IMR-90 (cell line): ENCODE results near the gene CHD6. TPM values are rescaled to one million over a fixed set of nuclear protein-coding genes. Genes with fewer than 3 reads are reported as not detected.

ENCODE experiments used
- ATAC-seq: fragments of 200-7000 bp; cut with Tn5 transposase; 2 replicates; pipeline ENCODE4 v1.9.1; 2020; ENCODE audit warnings: low read depth, mild to moderate bottlenecking, moderate library complexity
- BruUV-seq: library from RNA; stranded (reverse); fragments of 400-500 nt; replicated peaks from 2 replicates; lab custom pipeline; 2021; lab: Mats Ljungman, UMichigan
- CTCF ChIA-PET: fragments of 300-600 bp; formaldehyde crosslinking; extraction: SDS; loops from one replicate; lab custom pipeline; 2021; ENCODE audit warnings: antibody characterized with exemption; lab: Yijun Ruan, JAX
- POLR2A ChIA-PET: fragments of 300-600 bp; sonication (Branson Sonifier 250); formaldehyde crosslinking; loops from one replicate; lab custom pipeline; 2022; ENCODE audit warnings: antibody characterized with exemption; ENCODE audit not compliant: unreplicated experiment; lab: Charles Lee
- DNase-seq: peaks from one replicate; pipeline ENCODE4 v3.0.0; 2013
- H2AFZ ChIP-seq: replicated peaks from 2 replicates; pipeline ENCODE3; 2013; ENCODE audit warnings: low read length, mild to moderate bottlenecking; ENCODE audit not compliant: poor library complexity
- H2AK5ac ChIP-seq: 2 replicates; pipeline ENCODE4 v1.6.1; 2013; ENCODE audit warnings: low read depth, low read length, inconsistent platforms
- H2AK9ac ChIP-seq: replicated peaks from 2 replicates; pipeline ENCODE3; 2013; ENCODE audit warnings: mild to moderate bottlenecking, low read depth, low read length, moderate library complexity; ENCODE audit not compliant: poor library complexity
- H2BK120ac ChIP-seq: 2 replicates; pipeline ENCODE4 v1.6.1; 2013; ENCODE audit warnings: low read depth, low read length, inconsistent platforms
- H2BK15ac ChIP-seq: 3 replicates; pipeline ENCODE4 v1.6.1; 2013; ENCODE audit warnings: low read depth, low read length, inconsistent platforms
- H2BK20ac ChIP-seq: 2 replicates; pipeline ENCODE4 v1.6.1; 2013; ENCODE audit warnings: low read depth, mild to moderate bottlenecking, inconsistent platforms, low read length, moderate library complexity
- H2BK5ac ChIP-seq: 2 replicates; pipeline ENCODE4 v1.6.1; 2013; ENCODE audit warnings: mild to moderate bottlenecking, low read depth, low read length, inconsistent platforms; ENCODE audit not compliant: poor library complexity, severe bottlenecking
- H3K14ac ChIP-seq: replicated peaks from 2 replicates; pipeline ENCODE4 v1.6.1; 2013; ENCODE audit warnings: low read depth, low read length, inconsistent platforms
- H3K18ac ChIP-seq: 2 replicates; pipeline ENCODE4 v1.6.1; 2013; ENCODE audit warnings: low read depth, low read length, control low read depth
- H3K23ac ChIP-seq: 2 replicates; pipeline ENCODE4 v1.6.1; 2013; ENCODE audit warnings: low read depth, low read length, inconsistent platforms
- H3K27ac ChIP-seq: 2 replicates; pipeline ENCODE4 v1.5.1; 2013; ENCODE audit warnings: mild to moderate bottlenecking, control low read depth, low read length; ENCODE audit not compliant: insufficient read depth
- H3K27me3 ChIP-seq: 2 replicates; pipeline ENCODE4 v1.6.1; 2013; ENCODE audit warnings: low read length; ENCODE audit not compliant: control insufficient read depth, insufficient read depth
- H3K36me3 ChIP-seq: 2 replicates; pipeline ENCODE4 v1.6.1; 2013; ENCODE audit warnings: low read length, mixed read lengths; ENCODE audit not compliant: control insufficient read depth, insufficient read depth
- H3K4ac ChIP-seq: 2 replicates; pipeline ENCODE4 v1.6.1; 2013; ENCODE audit warnings: low read depth, low read length, inconsistent platforms
- H3K4me1 ChIP-seq: 2 replicates; pipeline ENCODE4 v1.6.1; 2013; ENCODE audit warnings: low read length, mixed read lengths; ENCODE audit not compliant: control insufficient read depth, insufficient read depth
- H3K4me2 ChIP-seq: 2 replicates; pipeline ENCODE4 v1.6.1; 2013; ENCODE audit warnings: low read depth, mild to moderate bottlenecking, control low read depth, low read length, moderate library complexity
- H3K4me3 ChIP-seq: 2 replicates; pipeline ENCODE4 v1.5.1; 2013; ENCODE audit warnings: low read depth, mild to moderate bottlenecking, control low read depth, low read length, moderate library complexity; ENCODE audit not compliant: insufficient read depth
- H3K56ac ChIP-seq: 2 replicates; pipeline ENCODE4 v1.6.1; 2013; ENCODE audit warnings: low read length, inconsistent platforms; ENCODE audit not compliant: insufficient read depth; ENCODE audit errors: extremely low read depth
- H3K79me1 ChIP-seq, 2 experiments: 2 replicates each; pipeline ENCODE4 v1.6.1; 2013; ENCODE audit warnings: low read length in 2 of 2, inconsistent platforms in 1 of 2, low read depth in 1 of 2
- H3K9ac ChIP-seq: 2 replicates; pipeline ENCODE4 v1.6.1; 2013; ENCODE audit warnings: low read depth, low read length, control low read depth
- H3K9me1 ChIP-seq: 2 replicates; pipeline ENCODE4 v1.6.1; 2013; ENCODE audit warnings: low read length, inconsistent platforms; ENCODE audit not compliant: insufficient read depth
- H3K9me3 ChIP-seq: 2 replicates; pipeline ENCODE4 v1.6.1; 2013; ENCODE audit warnings: low read length; ENCODE audit not compliant: control insufficient read depth, insufficient read depth
- H4K20me1 ChIP-seq: 2 replicates; pipeline ENCODE4 v1.6.1; 2013; ENCODE audit warnings: low read length, inconsistent platforms; ENCODE audit not compliant: insufficient read depth
- H4K5ac ChIP-seq: 2 replicates; pipeline ENCODE4 v1.6.1; 2013; ENCODE audit warnings: mild to moderate bottlenecking, low read depth, low read length, control low read depth
- H4K8ac ChIP-seq, 2 experiments: 2 replicates each; pipeline ENCODE4 v1.6.1; 2013; ENCODE audit warnings: low read depth in 2 of 2, low read length in 2 of 2, control low read depth in 1 of 2, inconsistent platforms in 1 of 2
- H4K91ac ChIP-seq: 2 replicates; pipeline ENCODE4 v1.6.1; 2013; ENCODE audit warnings: low read depth, low read length, inconsistent platforms; ENCODE audit not compliant: insufficient read depth
- BHLHE40 ChIP-seq: fragments of 150-350 bp; IDR thresholded peaks from 2 replicates; pipeline ENCODE4 v1.6.1; 2016; ENCODE audit warnings: mild to moderate bottlenecking, low read depth, low read length
- CEBPB ChIP-seq: IDR thresholded peaks from 2 replicates; pipeline ENCODE4 v1.6.1; 2012; ENCODE audit warnings: low read depth, low read length, improper control_type of control experiment
- CHD1 ChIP-seq: IDR thresholded peaks from 2 replicates; pipeline ENCODE4 v1.6.1; 2012; ENCODE audit warnings: low read depth, low read length, improper control_type of control experiment
- CTCF ChIP-seq: conservative IDR thresholded peaks from 2 replicates; pipeline ENCODE4 v1.5.1; 2012; ENCODE audit warnings: mild to moderate bottlenecking, low read depth, low read length, improper control_type of control experiment
- ELK1 ChIP-seq: fragments of 150-350 bp; IDR thresholded peaks from 2 replicates; pipeline ENCODE4 v1.6.1; 2016; ENCODE audit warnings: low read depth, mild to moderate bottlenecking, low read length, moderate library complexity, borderline replicate concordance
- FOS ChIP-seq: fragments of 150-350 bp; IDR thresholded peaks from 2 replicates; pipeline ENCODE4 v1.6.1; 2016; ENCODE audit warnings: low read depth, low read length
- MAFK ChIP-seq: IDR thresholded peaks from 2 replicates; pipeline ENCODE4 v1.6.1; 2012; ENCODE audit warnings: low read depth, low read length, improper control_type of control experiment
- MXI1 ChIP-seq: IDR thresholded peaks from 2 replicates; pipeline ENCODE4 v1.6.1; 2012; ENCODE audit warnings: low read depth, mild to moderate bottlenecking, low read length, moderate library complexity, borderline replicate concordance
- NFE2L2 ChIP-seq: fragments of 150-350 bp; IDR thresholded peaks from 2 replicates; pipeline ENCODE4 v1.6.1; 2016; ENCODE audit warnings: low read depth, mild to moderate bottlenecking, low read length
- POLR2A ChIP-seq: IDR thresholded peaks from 2 replicates; pipeline ENCODE4 v1.6.1; 2012; ENCODE audit warnings: mild to moderate bottlenecking, low read depth, low read length
- RAD21 ChIP-seq: IDR thresholded peaks from 2 replicates; pipeline ENCODE4 v1.6.1; 2012; ENCODE audit warnings: low read length, improper control_type of control experiment
- RCOR1 ChIP-seq: IDR thresholded peaks from 2 replicates; pipeline ENCODE4 v1.6.1; 2012; ENCODE audit warnings: mild to moderate bottlenecking, low read length, improper control_type of control experiment; ENCODE audit not compliant: insufficient replicate concordance
- RFX5 ChIP-seq: IDR thresholded peaks from 2 replicates; pipeline ENCODE4 v1.8.0; 2012; ENCODE audit warnings: low read depth, mild to moderate bottlenecking, low read length, moderate library complexity
- SMC3 ChIP-seq: fragments of 150-350 bp; IDR thresholded peaks from 2 replicates; pipeline ENCODE4 v1.6.1; 2016; ENCODE audit warnings: low read depth, mild to moderate bottlenecking, antibody characterized with exemption, low read length, moderate library complexity
- USF2 ChIP-seq: fragments of 150-350 bp; IDR thresholded peaks from 2 replicates; pipeline ENCODE4 v1.6.1; 2017; ENCODE audit warnings: mild to moderate bottlenecking, antibody characterized with exemption, low read length, low read depth
- WGBS, 2 experiments: methylation state at CpG; one replicate each; pipeline versions ENCODE4 v1.1.5 to v1.1.7; 2013; ENCODE audit warnings: missing lambda C conversion rate in 2 of 2; ENCODE audit not compliant: insufficient read length in 1 of 2; ENCODE audit errors: extremely low coverage in 2 of 2; 5-methylcytosine and 5-hydroxymethylcytosine counted together
- dilution Hi-C: fragments of 300-500 bp; cut with HindIII; formaldehyde crosslinking; loops from one replicate; pipeline ENCODE4 v1.14.3; 2018; ENCODE audit warnings: low sequenced_read_pairs; ENCODE audit not compliant: unreplicated experiment
- in situ Hi-C: fragments of 300-500 bp; cut with MboI; formaldehyde crosslinking; loops from 3 replicates; pipeline ENCODE4 v1.14.3; 2019; ENCODE audit warnings: low sequenced_read_pairs, inconsistent platforms, mixed read lengths
- intact Hi-C: fragments of 100-400 bp; cut with micrococcal nuclease; formaldehyde crosslinking; loops from 2 replicates; pipeline ENCODE4 v1.10.0; 2022
- polyA plus RNA-seq, 3 experiments: library from polyadenylated mRNA; depleted of rRNA; stranded (reverse); fragments of >200 nt; gene quantifications; 2 replicates each; pipeline ENCODE4 v1.2.3, GENCODE V29; 2012; ENCODE audit warnings: low replicate concordance in 1 of 3
- total RNA-seq: library from RNA; depleted of rRNA; stranded (reverse); fragments of >200 nt; gene quantifications from 2 replicates; pipeline ENCODE4 v1.2.3, GENCODE V29; 2012

CHD6 gene
- total and polyA plus RNA-seq, 2 of the 4 experiments (the other 2 are of a cell fraction), result 8.8 to 26.7 TPM

- no peak overlapping the region for H3K27ac ChIP-seq
- in situ Hi-C loops, result no loop called here
- H4K5ac ChIP-seq, result no peak overlapping the region
- WGBS, 2 experiments, result 76% methylated on average over 9 of the region's 19 CpGs; no CpG with 5 or more reads in 1 of the 2 experiments
- H3K56ac ChIP-seq, result no peak overlapping the region
- no peak overlapping the region for H3K23ac ChIP-seq
- H2BK15ac ChIP-seq, result no peak overlapping the region
- no peaks in the 10 kb centered on the region for H3K9me3 ChIP-seq
- no peaks in the 10 kb centered on the region for H3K9me1 ChIP-seq
- H2AFZ ChIP-seq, result peak overlapping the region; percentile 21
- no peaks in the 10 kb centered on the region for H3K4me1 ChIP-seq
- dilution Hi-C loops, result no loop called here
- no peak overlapping the region for H2BK5ac ChIP-seq
- H2BK120ac ChIP-seq, result no peak overlapping the region
- H4K8ac ChIP-seq, result no peak overlapping the region
- intact Hi-C loops, result no loop called here
- CTCF ChIA-PET, result no interaction called here
- H3K18ac ChIP-seq, result no peak overlapping the region
- H3K27me3 ChIP-seq, result peaks cover 57% of the 10 kb centered on the region
- no peak overlapping the region for H3K14ac ChIP-seq
- H3K4me2 ChIP-seq, result no peak overlapping the region
- peak overlapping the region; percentile 70 for H2AK9ac ChIP-seq
- DNase-seq (no peak), ATAC-seq (no peak; the same call in 1 of the 2 replicates)
- H3K4ac ChIP-seq, result no peak overlapping the region
- H3K36me3 ChIP-seq, result no peaks in the 10 kb centered on the region
- no peaks in the 10 kb centered on the region for H3K79me1 ChIP-seq
- H4K20me1 ChIP-seq, result peaks cover 4% of the 10 kb centered on the region; the same call in 1 of the 2 replicates
- no TSS peak for BruUV-seq
- H2BK20ac ChIP-seq, result no peak overlapping the region
- no peak overlapping the region for H3K4me3 ChIP-seq
- POLR2A ChIA-PET, result no interaction called here
- no peak overlapping the region for H3K9ac ChIP-seq
- no peak overlapping the region for H2AK5ac ChIP-seq
- H4K91ac ChIP-seq, result no peak overlapping the region
- TF ChIP-seq BHLHE40 (no peak), USF2 (no peak), RAD21 (no peak), CTCF (no peak), CEBPB (no peak), ELK1 (no peak), RFX5 (no peak), CHD1 (no peak), RCOR1 (no peak), MAFK (no peak), FOS (no peak), SMC3 (no peak), POLR2A (no peak), MXI1 (no peak), NFE2L2 (no peak)
These were observed 253.0 kb downstream of the CHD6 start for GRCh38 chr20:41364967-41365765.
